HG03060 (cell line): Measurements from ENCODE around the gene ISOC1.

Source experiments
- ATAC-seq: cut with Tn5 transposase; IDR thresholded peaks from one replicate; pipeline ENCODE4 v1.9.1; 2021; ENCODE audit warnings: low read depth, moderate number of reproducible peaks; ENCODE audit not compliant: unreplicated experiment

Gene ISOC1

GRCh38 chr5:129124608-129125007 is 30.1 kb downstream of the ISOC1 start:
- ATAC-seq, result no peak

- peak; percentile 69 for ATAC-seq
Measured at GRCh38 chr5:129125819-129126218, 31.3 kb downstream of the ISOC1 start.

- ATAC-seq, result no peak
Measured at GRCh38 chr5:129133553-129133952, 39.0 kb downstream of the ISOC1 start.

- ATAC-seq, result peak; percentile 71
Measured at GRCh38 chr5:129135633-129136032, 41.1 kb downstream of the ISOC1 start.

GRCh38 chr5:129137637-129138036 is 43.1 kb downstream of the ISOC1 start:
- ATAC-seq, result no peak

- no peak for ATAC-seq
Measured at GRCh38 chr5:129141078-129141477, 46.5 kb downstream of the ISOC1 start.

- no peak for ATAC-seq
Measured at GRCh38 chr5:129141696-129142095, 47.1 kb downstream of the ISOC1 start.

GRCh38 chr5:129155876-129156275 is 61.3 kb downstream of the ISOC1 start:
- ATAC-seq, result no peak

GRCh38 chr5:129161830-129162229 is 67.3 kb downstream of the ISOC1 start:
- no peak for ATAC-seq
